Measurements from ENCODE around the gene CCAR1. TPM values are rescaled to one million over a fixed set of nuclear protein-coding genes. Genes with fewer than 3 reads are reported as not detected.

The CCAR1 gene
- total RNA-seq, 1 experiment from 2014 or later, result 84.4 TPM

DNA sequence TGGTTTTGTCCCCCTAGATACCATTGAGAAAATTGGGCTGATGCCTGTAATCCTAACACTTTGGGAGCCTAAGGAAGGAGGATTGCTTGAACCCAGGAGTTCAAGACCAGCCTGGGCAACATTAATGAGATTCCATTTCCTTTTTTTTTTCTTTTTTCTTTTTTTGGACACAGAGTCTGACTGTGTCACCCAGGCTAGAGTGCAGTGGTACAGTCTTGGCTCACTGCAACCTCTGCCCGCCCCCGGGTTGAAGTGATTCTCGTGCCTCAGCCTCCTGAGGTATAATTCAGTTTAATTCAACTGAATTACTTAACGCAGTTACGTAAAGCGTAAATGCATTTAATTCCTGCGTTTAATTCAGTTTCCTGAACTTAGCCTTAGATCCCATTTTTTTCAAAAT, 13.3 kb downstream of the CCAR1 start:
- H3K4me2 ChIP-seq (ENCODE audit: low read length), result no peak overlapping the region
- H3K27ac ChIP-seq (ENCODE audit: low read depth, low read length), result no peak overlapping the region
- no peak overlapping the region for H3K9ac ChIP-seq (ENCODE audit: low read length)
- no peak overlapping the region for H2AFZ ChIP-seq (ENCODE audit: low read depth, low read length, poor library complexity, severe bottlenecking)
- POLR2A ChIA-PET, result interaction anchor here (0.5 kb wide), 1 partner anchor 27 kb away, joined by 3 read pairs; no protein-coding TSS in a partner anchor
- H3K27me3 ChIP-seq (ENCODE audit: insufficient read depth, low read length), result no peaks in the 10 kb centered on the region
- H3K4me3 ChIP-seq (replicated peaks in 1 of 2; ENCODE audit: low read depth in 1 of 2, low read length in 2 of 2), result no peak overlapping the region
- TF ChIP-seq SRF (IDR thresholded peaks at IDR 0.05; ENCODE audit: low read depth), result no peak
- TF ChIP-seq JUND (IDR thresholded peaks at IDR 0.05), result no peak
- no peak for TF ChIP-seq EZH2 (IDR thresholded peaks at IDR 0.05)
- no peak for TF ChIP-seq EGR1 (IDR thresholded peaks at IDR 0.05; ENCODE audit: low read depth)
- TF ChIP-seq SP1 (IDR thresholded peaks at IDR 0.05; ENCODE audit: low read depth), result no peak
- no peak for TF ChIP-seq CEBPB (IDR thresholded peaks at IDR 0.05; ENCODE audit: low read depth)
- TF ChIP-seq, protein P1, sequence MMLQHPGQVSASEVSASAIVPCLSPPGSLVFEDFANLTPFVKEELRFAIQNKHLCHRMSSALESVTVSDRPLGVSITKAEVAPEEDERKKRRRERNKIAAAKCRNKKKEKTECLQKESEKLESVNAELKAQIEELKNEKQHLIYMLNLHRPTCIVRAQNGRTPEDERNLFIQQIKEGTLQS (IDR thresholded peaks at IDR 0.05), result no peak
- no peak for TF ChIP-seq ZFX (IDR thresholded peaks at IDR 0.05)
- TF ChIP-seq FOSL1 (IDR thresholded peaks at IDR 0.05; ENCODE audit: low read depth), result no peak
- no peak for TF ChIP-seq RAD21 (IDR thresholded peaks at IDR 0.05; ENCODE audit: low read depth)
- TF ChIP-seq EZH2phosphoT487 (IDR thresholded peaks at IDR 0.05; ENCODE audit: borderline replicate concordance), result no peak
- no peak for TF ChIP-seq POLR2AphosphoS5 (IDR thresholded peaks at IDR 0.05; ENCODE audit: low read depth, low read length)
- TF ChIP-seq, protein P2, sequence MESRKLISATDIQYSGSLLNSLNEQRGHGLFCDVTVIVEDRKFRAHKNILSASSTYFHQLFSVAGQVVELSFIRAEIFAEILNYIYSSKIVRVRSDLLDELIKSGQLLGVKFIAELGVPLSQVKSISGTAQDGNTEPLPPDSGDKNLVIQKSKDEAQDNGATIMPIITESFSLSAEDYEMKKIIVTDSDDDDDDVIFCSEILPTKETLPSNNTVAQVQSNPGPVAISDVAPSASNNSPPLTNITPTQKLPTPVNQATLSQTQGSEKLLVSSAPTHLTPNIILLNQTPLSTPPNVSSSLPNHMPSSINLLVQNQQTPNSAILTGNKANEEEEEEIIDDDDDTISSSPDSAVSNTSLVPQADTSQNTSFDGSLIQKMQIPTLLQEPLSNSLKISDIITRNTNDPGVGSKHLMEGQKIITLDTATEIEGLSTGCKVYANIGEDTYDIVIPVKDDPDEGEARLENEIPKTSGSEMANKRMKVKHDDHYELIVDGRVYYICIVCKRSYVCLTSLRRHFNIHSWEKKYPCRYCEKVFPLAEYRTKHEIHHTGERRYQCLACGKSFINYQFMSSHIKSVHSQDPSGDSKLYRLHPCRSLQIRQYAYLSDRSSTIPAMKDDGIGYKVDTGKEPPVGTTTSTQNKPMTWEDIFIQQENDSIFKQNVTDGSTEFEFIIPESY (IDR thresholded peaks at IDR 0.05; ENCODE audit: extremely low read depth, insufficient replicate concordance, low read length), result no peak
- TF ChIP-seq, protein P3, sequence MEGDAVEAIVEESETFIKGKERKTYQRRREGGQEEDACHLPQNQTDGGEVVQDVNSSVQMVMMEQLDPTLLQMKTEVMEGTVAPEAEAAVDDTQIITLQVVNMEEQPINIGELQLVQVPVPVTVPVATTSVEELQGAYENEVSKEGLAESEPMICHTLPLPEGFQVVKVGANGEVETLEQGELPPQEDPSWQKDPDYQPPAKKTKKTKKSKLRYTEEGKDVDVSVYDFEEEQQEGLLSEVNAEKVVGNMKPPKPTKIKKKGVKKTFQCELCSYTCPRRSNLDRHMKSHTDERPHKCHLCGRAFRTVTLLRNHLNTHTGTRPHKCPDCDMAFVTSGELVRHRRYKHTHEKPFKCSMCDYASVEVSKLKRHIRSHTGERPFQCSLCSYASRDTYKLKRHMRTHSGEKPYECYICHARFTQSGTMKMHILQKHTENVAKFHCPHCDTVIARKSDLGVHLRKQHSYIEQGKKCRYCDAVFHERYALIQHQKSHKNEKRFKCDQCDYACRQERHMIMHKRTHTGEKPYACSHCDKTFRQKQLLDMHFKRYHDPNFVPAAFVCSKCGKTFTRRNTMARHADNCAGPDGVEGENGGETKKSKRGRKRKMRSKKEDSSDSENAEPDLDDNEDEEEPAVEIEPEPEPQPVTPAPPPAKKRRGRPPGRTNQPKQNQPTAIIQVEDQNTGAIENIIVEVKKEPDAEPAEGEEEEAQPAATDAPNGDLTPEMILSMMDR (IDR thresholded peaks at IDR 0.05 in 2 of 3, conservative IDR thresholded peaks at IDR 0.05 in 1 of 3; ENCODE audit: borderline replicate concordance in 1 of 3, insufficient read depth in 1 of 3, low read depth in 2 of 3, low read length in 2 of 3), result no peak
- no peak for TF ChIP-seq SIN3A (IDR thresholded peaks at IDR 0.05; ENCODE audit: low read depth)
- TF ChIP-seq YY1 (IDR thresholded peaks at IDR 0.05; ENCODE audit: extremely low read depth, insufficient replicate concordance, low read depth, low read length), result no peak
- TF ChIP-seq, protein P4, sequence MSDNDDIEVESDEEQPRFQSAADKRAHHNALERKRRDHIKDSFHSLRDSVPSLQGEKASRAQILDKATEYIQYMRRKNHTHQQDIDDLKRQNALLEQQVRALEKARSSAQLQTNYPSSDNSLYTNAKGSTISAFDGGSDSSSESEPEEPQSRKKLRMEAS (IDR thresholded peaks at IDR 0.05), result no peak
- no peak for ATAC-seq
- RAD21 ChIA-PET (ENCODE audit: low non-redundant PET in 1 of 2, low total read pairs in 2 of 2, uncharacterized antibody in 2 of 2, unreplicated experiment in 2 of 2), result no interaction called here
- H3K79me2 ChIP-seq (ENCODE audit: insufficient read depth, low read length), result peaks cover 84% of the 10 kb centered on the region
- no TSS peak for BruUV-seq (replicated peaks)
- CTCF ChIA-PET, result interaction anchor here (1.1 kb wide), 1 partner anchor 185 kb away, joined by 3 read pairs; no protein-coding TSS in a partner anchor
- no peaks in the 10 kb centered on the region for H3K4me1 ChIP-seq (ENCODE audit: control insufficient read depth in 1 of 2, insufficient read depth in 2 of 2, low read length in 2 of 2)
- H4K20me1 ChIP-seq (ENCODE audit: insufficient read depth), result no peaks in the 10 kb centered on the region; the same call in none of the 2 replicates
- no peaks in the 10 kb centered on the region for H3K9me3 ChIP-seq (ENCODE audit: control insufficient read depth in 1 of 2, insufficient read depth in 1 of 2, low read depth in 1 of 2, low read length in 2 of 2)
- no peak for DNase-seq (ENCODE audit: low read depth, low spot score)
- intact Hi-C loops (cut with micrococcal nuclease), result no loop called here
- H3K9me2 ChIP-seq (ENCODE audit: insufficient read depth), result no peaks in the 10 kb centered on the region
- peaks cover 47 to 50% of the 10 kb centered on the region in 2 experiments for H3K36me3 ChIP-seq (ENCODE audit: control insufficient read depth in 1 of 2, insufficient read depth in 2 of 2, low read length in 2 of 2)
